ENCODE results near the gene DHX15.

GRCh38 chr4:24569662-24570061 lies 14.7 kb downstream of the DHX15 start:
- no peak for TF ChIP-seq CTCF (IDR thresholded peaks at IDR 0.05; ENCODE audit: low read length)
- TF ChIP-seq EZH2 (IDR thresholded peaks at IDR 0.05; ENCODE audit: borderline replicate concordance, low read length): no peak

Measured in OCI-LY1 (cell line).